GM12878 (cell line): ENCODE data around the gene ZNF212.

Source experiments
- CTCF ChIP-seq, 3 experiments: IDR thresholded peaks in 2 of 3; conservative IDR thresholded peaks in 1 of 3; 2 replicates each; pipeline ENCODE4 v1.5.1; 2011; ENCODE audit warnings: low read depth in 3 of 3, low read length in 3 of 3, mild to moderate bottlenecking in 3 of 3, control low read depth in 2 of 3, moderate library complexity in 2 of 3, inconsistent platforms in 1 of 3, mixed read lengths in 1 of 3; ENCODE audit not compliant: control insufficient read depth in 2 of 3, insufficient read depth in 1 of 3; ENCODE audit errors: extremely low read depth in 1 of 3
- E2F8 ChIP-seq: fragments of 450-650 bp; IDR thresholded peaks from 2 replicates; pipeline ENCODE4 v1.6.1; 2018; ENCODE audit warnings: mild to moderate bottlenecking, low read depth, moderate library complexity; ENCODE audit not compliant: partially characterized antibody
- EP300 ChIP-seq, 2 experiments: fragments of 150-350 bp in 1 of 2; IDR thresholded peaks; 2 replicates each; pipeline ENCODE4 v1.6.1; 2011 to 2012; ENCODE audit warnings: low read depth in 2 of 2, low read length in 2 of 2, borderline replicate concordance in 1 of 2, improper control_type of control experiment in 1 of 2, inconsistent platforms in 1 of 2; ENCODE audit not compliant: control insufficient read depth in 1 of 2
- FOXM1 ChIP-seq: IDR thresholded peaks from 2 replicates; pipeline ENCODE4 v1.6.1; 2012; ENCODE audit warnings: low read depth, mild to moderate bottlenecking, inconsistent platforms, low read length, moderate library complexity
- MXI1 ChIP-seq: fragments of 150-350 bp; IDR thresholded peaks from 2 replicates; pipeline ENCODE4 v1.6.1; 2011; ENCODE audit warnings: low read depth, mild to moderate bottlenecking, inconsistent platforms, low read length, improper control_type of control experiment
- POLR2A ChIP-seq: IDR thresholded peaks from 2 replicates; pipeline ENCODE4 v1.6.1; 2011; ENCODE audit warnings: low read depth, mild to moderate bottlenecking, low read length
- PRDM15 ChIP-seq: fragments of 450-650 bp; formaldehyde crosslinking; IDR thresholded peaks from 2 replicates; pipeline ENCODE4 v1.4.0; 2020; ENCODE audit warnings: mild to moderate bottlenecking, moderate library complexity
- SMAD5 ChIP-seq: IDR thresholded peaks from 2 replicates; pipeline ENCODE4 v1.6.1; 2016; ENCODE audit warnings: antibody characterized with exemption, low read depth
- TARDBP ChIP-seq: IDR thresholded peaks from 2 replicates; pipeline ENCODE4 v1.6.1; 2016; ENCODE audit warnings: borderline replicate concordance
- ZNF217 ChIP-seq: fragments of 450-650 bp; IDR thresholded peaks from 2 replicates; pipeline ENCODE4 v1.6.1; 2017; ENCODE audit warnings: antibody characterized with exemption, mild to moderate bottlenecking

GRCh38 chr7:149196151-149196704 lies 43.2 kb upstream of the ZNF212 start:
- TF ChIP-seq ZNF217 (no peak), CTCF (IDR thresholded peaks at IDR 0.05 in 2 of 3, conservative IDR thresholded peaks at IDR 0.05 in 1 of 3; ENCODE audit: control insufficient read depth in 2 of 3, extremely low read depth in 1 of 3, insufficient read depth in 1 of 3, low read depth in 3 of 3, low read length in 3 of 3) (no peak), E2F8 (no peak), POLR2A (no peak), TARDBP (no peak), FOXM1 (no peak), PRDM15 (CRISPR knock-in tag) (no peak), MXI1 (no peak), SMAD5 (no peak), EP300 (IDR thresholded peaks at IDR 0.05; ENCODE audit: borderline replicate concordance in 1 of 2, control insufficient read depth in 1 of 2, low read depth in 2 of 2, low read length in 2 of 2) (no peak)
